ENCODE data around the gene RECQL5.

The RECQL5 gene

GRCh38 chr17:75666959-75667790, at the start of gene RECQL5, which contains the start of gene SAP30BP:
Gene RECQL5 (minus strand): TSS chr17:75667154. CDS start chr17:75666557, 597 bp downstream.
Gene SAP30BP (plus strand): TSS chr17:75667338. CDS start chr17:75667373, 35 bp downstream.
- DNase-seq = peak; percentile 99

GRCh38 chr17:75712446-75712845, 45.5 kb upstream of the RECQL5 start:
- no peak for DNase-seq

GRCh38 chr17:75707079-75707571, 40.2 kb upstream of the RECQL5 start:
- no peak for DNase-seq

GRCh38 chr17:75706042-75706728, 39.2 kb upstream of the RECQL5 start:
- DNase-seq = no peak

GRCh38 chr17:75704963-75705875, 38.3 kb upstream of the RECQL5 start:
- DNase-seq = no peak

- no peak for DNase-seq
Measured at GRCh38 chr17:75703591-75703990, 36.6 kb upstream of the RECQL5 start.

- no peak for DNase-seq
Measured at GRCh38 chr17:75703191-75703590, 36.2 kb upstream of the RECQL5 start.

- DNase-seq = no peak
Measured at GRCh38 chr17:75701288-75701687, 34.3 kb upstream of the RECQL5 start.

GRCh38 chr17:75698659-75699058, 31.7 kb upstream of the RECQL5 start:
- DNase-seq = no peak

GRCh38 chr17:75697651-75698291, 30.8 kb upstream of the RECQL5 start:
- no peak for DNase-seq

GRCh38 chr17:75695830-75696271, 28.9 kb upstream of the RECQL5 start:
- DNase-seq = no peak

- DNase-seq = no peak
Measured at GRCh38 chr17:75695141-75695829, 28.3 kb upstream of the RECQL5 start.

- no peak for DNase-seq
Measured at GRCh38 chr17:75694536-75694935, 27.6 kb upstream of the RECQL5 start.

GRCh38 chr17:75693500-75694481, 26.8 kb upstream of the RECQL5 start:
- no peak for DNase-seq

- DNase-seq = no peak
Measured at GRCh38 chr17:75692976-75693375, 26.0 kb upstream of the RECQL5 start.

GRCh38 chr17:75691801-75692626, 25.1 kb upstream of the RECQL5 start:
- DNase-seq = no peak

- DNase-seq = peak; percentile 26 to 30
Measured at GRCh38 chr17:75691371-75691791, 24.4 kb upstream of the RECQL5 start.

- peak; percentile 7 to 15 for DNase-seq
Measured at GRCh38 chr17:75689441-75689873, 22.5 kb upstream of the RECQL5 start.

GRCh38 chr17:75688209-75688825, 21.4 kb upstream of the RECQL5 start:
- no peak for DNase-seq

Data from stimulated activated CD4-positive, alpha-beta T cell treated with anti-CD3 and anti-CD28 coated beads, Interleukin-2, amount 100 ng/mL, for 48 hours (primary cell).